ENCODE measurements around the gene PARS2.
A peak's percentile ranks its signal among the peaks of the same experiment; 100 is the strongest.

The PARS2 gene

GRCh38 chr1:54774820-54775498 is 10.6 kb upstream of the PARS2 start:
- no peak for DNase-seq (ENCODE audit: low read depth in 3 of 3)

- DNase-seq (ENCODE audit: low read depth in 3 of 3), result no peak
Observed at GRCh38 chr1:54772951-54773350, 8.6 kb upstream of the PARS2 start.

GRCh38 chr1:54768093-54768492 is 3.8 kb upstream of the PARS2 start:
- DNase-seq (ENCODE audit: low read depth in 3 of 3), result no peak

- DNase-seq (ENCODE audit: low read depth in 3 of 3), result no peak
Observed at GRCh38 chr1:54767526-54767925, 3.2 kb upstream of the PARS2 start.

- no peak for DNase-seq (ENCODE audit: low read depth in 3 of 3)
Observed at GRCh38 chr1:54766726-54767125, 2.4 kb upstream of the PARS2 start.

- DNase-seq (ENCODE audit: low read depth in 3 of 3), result no peak
Observed at GRCh38 chr1:54764922-54765561, 719 bp upstream of the PARS2 start.

- DNase-seq (ENCODE audit: low read depth in 3 of 3), result peak in 1 of 3 donors; percentile 10
Observed at GRCh38 chr1:54763816-54764132, 549 bp downstream of the PARS2 start.

- DNase-seq (ENCODE audit: low read depth in 3 of 3), result no peak
Observed at GRCh38 chr1:54758678-54759348, 5.5 kb downstream of the PARS2 start.

GRCh38 chr1:54757833-54758232 is 6.5 kb downstream of the PARS2 start:
- no peak for DNase-seq (ENCODE audit: low read depth in 3 of 3)

GRCh38 chr1:54754486-54755285 is 9.6 kb downstream of the PARS2 start:
- no peak for DNase-seq (ENCODE audit: low read depth in 3 of 3)

- no peak for DNase-seq (ENCODE audit: low read depth in 3 of 3)
Observed at GRCh38 chr1:54754045-54754444, 10.3 kb downstream of the PARS2 start.

GRCh38 chr1:54751426-54751825 is 12.9 kb downstream of the PARS2 start:
- no peak for DNase-seq (ENCODE audit: low read depth in 3 of 3)

- no peak for DNase-seq (ENCODE audit: low read depth in 3 of 3)
Observed at GRCh38 chr1:54750596-54750995, 13.7 kb downstream of the PARS2 start.

- DNase-seq (ENCODE audit: low read depth in 3 of 3), result no peak
Observed at GRCh38 chr1:54748094-54748835, 16.1 kb downstream of the PARS2 start.

- DNase-seq (ENCODE audit: low read depth in 3 of 3), result no peak
Observed at GRCh38 chr1:54745864-54746263, 18.5 kb downstream of the PARS2 start.

- no peak for DNase-seq (ENCODE audit: low read depth in 3 of 3)
Observed at GRCh38 chr1:54745274-54745673, 19.0 kb downstream of the PARS2 start.

GRCh38 chr1:54744696-54745095 is 19.6 kb downstream of the PARS2 start:
- DNase-seq (ENCODE audit: low read depth in 3 of 3), result no peak

GRCh38 chr1:54743416-54744226 is 20.7 kb downstream of the PARS2 start:
- DNase-seq (ENCODE audit: low read depth in 3 of 3), result no peak

GRCh38 chr1:54742282-54742681 is 22.0 kb downstream of the PARS2 start:
- no peak for DNase-seq (ENCODE audit: low read depth in 3 of 3)

- DNase-seq (ENCODE audit: low read depth in 3 of 3), result no peak
Observed at GRCh38 chr1:54741531-54741930, 22.8 kb downstream of the PARS2 start.

- DNase-seq (ENCODE audit: low read depth in 3 of 3), result no peak
Observed at GRCh38 chr1:54738244-54738643, 26.1 kb downstream of the PARS2 start.

Data from stimulated activated CD4-positive, alpha-beta T cell treated with anti-CD3 and anti-CD28 coated beads, TNF-alpha, amount 100 ng/mL, for 48 hours (primary cell).